NCI-H748 (cell line): ENCODE measurements around the gene SLC6A11.

Source experiments
- DNase-seq: peaks from one replicate; lab custom pipeline; 2025; ENCODE audit not compliant: unreplicated experiment; lab: John Stamatoyannopoulos, UW

Gene SLC6A11

DNA sequence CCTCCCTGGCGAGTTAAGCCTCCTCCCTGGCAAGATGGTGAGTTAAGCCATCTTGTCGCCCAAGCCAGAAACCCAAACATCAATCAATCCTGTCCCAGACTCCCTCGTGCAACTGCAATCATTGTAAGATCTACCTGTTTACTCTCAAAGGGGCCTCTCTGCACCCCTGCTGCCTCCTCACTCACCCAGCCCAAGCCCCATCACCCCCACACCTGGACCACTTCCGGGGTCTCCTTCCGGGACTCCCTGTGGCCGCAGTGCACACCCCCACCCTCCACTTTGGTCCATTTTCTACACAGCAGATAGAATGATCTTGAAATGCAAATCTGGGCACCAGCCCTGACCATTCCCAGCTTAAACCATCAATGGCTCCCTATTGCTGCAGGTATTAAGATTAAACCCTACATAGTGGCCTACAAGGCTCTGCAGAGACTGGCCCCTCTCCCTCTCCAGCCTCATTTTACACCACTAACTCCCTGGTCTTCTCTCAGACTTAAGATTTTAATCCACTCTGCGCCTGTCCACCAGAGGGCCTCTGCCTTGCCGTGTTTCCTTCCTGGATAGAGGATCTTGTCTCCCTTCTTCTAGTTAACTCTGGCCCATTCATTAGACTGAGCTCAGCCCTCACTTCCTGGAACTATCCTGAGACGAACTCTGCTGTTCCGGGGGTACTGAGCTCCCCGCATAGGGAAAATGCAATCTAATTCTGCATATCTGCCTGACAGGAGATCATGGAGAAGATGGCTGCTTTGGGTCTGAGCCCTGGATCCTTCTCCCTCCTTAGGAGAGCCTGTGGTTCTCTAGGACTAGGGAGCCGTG lies 134.7 kb downstream of the SLC6A11 start:
- DNase-seq, result no peak

DNA sequence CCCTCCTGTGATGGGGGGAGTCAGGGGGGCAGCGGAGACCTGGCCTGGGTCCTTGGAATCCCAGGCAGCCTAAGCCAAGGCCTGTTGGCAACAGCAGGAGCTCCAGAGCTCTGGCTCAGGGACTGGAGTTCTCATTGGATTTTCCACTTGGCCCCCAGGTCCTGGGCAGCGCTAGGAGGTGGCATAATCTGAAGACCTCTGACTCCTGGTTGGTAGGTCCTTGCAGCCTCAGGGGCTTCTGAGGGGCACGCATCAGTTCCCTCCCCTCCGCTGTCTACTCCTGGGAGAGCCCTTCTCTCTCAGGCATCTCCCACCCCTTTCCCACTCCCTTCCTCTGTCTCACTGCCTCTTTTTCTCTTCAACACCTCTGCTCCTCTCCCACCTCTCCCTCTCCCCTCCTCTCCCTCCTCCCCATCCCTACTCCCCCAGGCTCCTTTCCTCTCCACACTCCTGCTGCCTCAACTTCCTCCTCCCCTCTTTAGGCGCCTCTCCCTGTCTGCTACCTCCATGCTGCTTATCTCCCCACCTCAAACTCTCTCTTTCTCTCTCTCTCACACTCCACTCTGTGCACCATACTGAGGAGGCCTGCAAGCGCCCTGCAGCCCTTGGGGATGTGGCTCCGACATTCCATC lies 135.4 kb downstream of the SLC6A11 start:
- DNase-seq, result no peak

DNA sequence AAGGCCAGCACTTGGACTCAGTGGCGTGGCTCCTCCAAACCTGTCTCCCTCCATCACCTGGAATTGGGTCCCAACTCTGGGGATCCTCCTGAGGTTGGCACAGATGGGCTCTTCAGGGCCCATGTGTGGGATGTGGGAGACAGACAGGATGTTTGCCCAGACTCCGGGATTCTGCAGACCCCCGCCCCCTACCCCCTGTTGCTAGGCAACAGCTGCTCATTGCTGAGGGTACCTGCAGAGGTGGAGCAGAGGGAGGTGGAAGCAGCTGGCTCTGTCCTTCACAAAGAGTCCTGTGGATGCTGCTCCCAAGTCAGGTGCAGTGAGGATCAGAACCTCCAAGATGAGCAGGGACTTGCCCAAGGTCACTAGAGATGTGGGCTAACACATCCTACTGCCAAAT lies 136.5 kb downstream of the SLC6A11 start:
- peak; percentile 54 for DNase-seq

DNA sequence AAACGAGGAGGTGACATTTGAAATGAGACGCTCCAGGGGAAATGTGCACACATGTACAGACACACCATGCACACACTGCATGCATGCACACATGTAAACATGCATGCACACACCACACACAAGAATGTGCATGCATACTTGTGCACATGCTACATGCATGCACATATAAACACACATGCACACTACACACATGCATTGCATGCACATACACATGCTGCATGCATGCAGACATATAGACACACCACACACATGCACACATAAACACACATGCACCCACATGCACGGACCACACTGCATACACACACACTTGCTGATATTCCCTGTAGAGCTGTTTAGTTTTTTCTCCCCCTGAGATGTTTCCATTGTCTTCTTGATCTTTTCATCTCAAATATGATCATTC lies 138.7 kb downstream of the SLC6A11 start:
- DNase-seq, result no peak

DNA sequence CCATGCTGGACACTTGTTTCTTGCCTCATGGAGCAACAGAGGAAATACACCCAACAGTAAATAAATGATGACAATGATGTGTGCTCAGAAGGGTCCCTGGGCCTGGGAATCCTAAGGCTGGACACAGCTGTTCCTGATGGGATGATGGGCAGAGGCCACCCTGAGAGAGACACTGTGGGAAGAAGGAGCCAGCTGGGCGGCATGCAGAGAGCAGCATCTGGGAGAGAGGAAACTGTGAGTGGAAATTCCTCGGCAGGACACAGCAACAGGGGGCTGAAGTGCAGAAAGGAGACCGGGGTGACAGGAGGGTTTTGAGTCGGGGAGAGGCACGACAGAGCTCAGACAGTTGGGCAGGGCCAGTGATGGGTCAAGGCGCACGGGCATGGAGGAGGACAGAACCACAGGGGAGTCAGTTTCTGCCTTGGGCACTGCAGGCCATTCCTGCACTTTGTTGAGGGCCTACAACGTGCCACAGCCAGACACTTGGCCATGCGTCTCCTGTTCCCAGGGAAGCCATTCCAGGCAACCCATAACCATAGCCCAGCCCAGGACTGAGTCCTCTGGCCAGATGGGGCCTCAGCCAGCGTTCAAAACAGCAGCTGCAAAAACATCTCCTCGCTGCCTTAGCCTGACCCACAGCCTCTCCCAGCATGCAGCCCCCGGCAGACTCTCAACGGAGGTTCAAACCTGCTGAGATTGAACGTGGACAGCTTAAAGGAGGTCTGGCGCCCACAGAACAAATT lies 139.9 kb downstream of the SLC6A11 start:
- no peak for DNase-seq

DNA sequence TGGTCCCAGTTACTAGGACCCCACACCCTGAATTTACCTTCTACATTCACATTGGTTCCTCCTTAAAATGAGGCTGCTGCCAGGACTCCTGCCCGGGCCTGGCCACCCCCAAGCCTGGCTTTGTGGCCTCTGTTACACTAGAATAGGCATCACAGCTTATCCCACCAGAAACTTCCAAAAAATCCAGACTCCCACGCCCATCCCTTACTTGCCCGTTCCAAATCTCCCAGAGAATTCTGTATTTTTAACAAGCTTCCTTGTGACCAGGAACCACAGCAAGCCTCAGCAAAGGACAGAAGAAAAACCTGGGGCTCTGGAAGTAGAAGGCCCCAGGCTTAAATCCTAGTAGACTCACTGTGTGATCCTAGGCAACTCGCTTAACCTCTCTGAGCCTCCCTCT lies 140.5 kb downstream of the SLC6A11 start:
- DNase-seq, result no peak

DNA sequence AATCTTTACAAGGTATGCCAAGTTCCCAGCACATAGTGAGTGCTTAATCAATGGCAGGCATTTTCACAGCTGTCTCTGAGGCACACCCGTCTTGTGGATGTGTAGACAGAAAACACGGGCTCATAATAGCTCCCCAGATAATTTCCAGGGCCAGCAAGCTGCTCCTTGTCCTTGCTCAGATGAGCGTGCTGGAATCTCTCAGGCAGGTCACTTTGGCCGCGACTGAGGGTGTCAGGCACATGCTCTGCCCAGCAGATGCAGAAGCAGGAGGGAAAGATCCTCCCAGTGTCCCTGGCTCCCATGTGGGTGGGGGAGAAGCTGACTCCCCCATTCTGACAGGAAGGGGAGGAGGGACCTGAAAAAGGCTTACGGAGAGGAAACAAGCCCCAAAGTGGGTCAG lies 141.0 kb downstream of the SLC6A11 start:
- no peak for DNase-seq

DNA sequence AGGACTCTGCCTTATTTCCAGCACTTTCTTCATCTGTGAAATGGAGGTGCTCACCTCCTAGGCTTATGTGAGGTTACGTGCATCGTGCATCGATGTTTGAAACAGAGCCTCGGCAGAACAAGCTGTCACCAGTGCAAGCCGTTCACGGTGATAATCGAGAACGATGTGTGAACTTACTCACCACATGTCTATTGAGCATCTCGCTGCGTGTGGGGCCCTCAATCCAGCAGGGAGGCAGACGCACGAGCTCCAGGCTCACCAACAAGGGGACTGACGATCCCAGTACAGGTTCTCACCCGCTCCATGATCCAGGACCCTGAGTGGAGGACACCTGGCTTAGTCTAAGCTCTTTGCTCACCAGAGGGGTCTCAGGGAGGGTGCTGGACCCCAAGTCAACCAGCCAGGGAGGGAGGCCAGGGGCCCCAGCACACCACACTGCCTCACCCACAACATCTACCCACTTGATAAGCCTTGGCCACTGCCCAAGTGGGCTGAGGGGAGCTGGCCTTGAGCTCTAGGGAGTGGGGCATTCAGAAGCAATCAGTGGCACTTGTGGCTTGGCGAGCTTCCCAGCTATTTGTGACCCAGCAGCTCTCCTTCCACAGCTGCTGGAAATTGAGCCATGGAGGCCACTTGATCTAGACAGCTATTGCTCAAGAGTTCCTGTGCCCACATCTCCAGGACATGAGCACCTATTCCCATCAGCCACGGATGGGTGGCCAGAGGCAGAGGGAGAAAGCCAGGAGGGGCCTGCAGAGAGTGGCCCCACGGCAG lies 142.1 kb downstream of the SLC6A11 start:
- peak; percentile 15 for DNase-seq

DNA sequence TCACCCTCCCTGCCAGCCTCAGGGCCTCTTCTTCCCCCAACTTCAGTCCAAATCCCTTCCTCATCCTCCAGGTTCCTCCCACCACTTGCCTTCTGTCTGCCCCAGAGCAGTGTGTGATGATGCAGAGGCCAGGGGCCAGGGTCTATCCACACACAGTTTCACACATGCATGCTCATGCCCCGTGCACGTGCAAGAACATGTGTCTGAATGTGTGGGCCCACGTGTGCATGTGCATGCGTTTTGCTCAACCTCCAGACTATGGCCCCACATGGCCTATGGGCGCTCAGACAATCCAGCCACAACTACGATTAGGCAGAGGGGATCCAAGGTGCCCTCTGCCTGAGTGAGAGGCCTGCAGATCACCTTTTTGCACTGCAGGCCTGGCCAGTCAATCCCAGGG lies 144.2 kb downstream of the SLC6A11 start:
- no peak for DNase-seq

DNA sequence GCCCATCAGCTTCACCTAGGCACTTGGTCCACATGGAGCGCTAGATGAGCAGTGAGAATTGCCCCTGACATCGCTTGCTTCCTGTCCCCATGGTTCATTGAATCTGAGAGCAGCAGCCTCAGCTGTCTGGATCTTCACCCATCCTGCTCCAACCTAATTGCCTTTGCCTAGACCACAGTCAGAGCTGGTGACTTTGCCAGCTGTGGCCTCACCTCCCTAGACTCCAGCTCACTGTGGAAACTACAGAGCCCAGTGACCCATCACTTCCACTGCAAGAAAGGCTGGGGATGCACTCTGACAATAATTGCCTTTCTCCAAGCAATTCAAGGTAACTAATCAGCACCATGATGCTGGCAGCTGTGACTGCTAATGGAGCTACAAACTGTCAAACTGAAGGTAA lies 145.9 kb downstream of the SLC6A11 start:
- no peak for DNase-seq

DNA sequence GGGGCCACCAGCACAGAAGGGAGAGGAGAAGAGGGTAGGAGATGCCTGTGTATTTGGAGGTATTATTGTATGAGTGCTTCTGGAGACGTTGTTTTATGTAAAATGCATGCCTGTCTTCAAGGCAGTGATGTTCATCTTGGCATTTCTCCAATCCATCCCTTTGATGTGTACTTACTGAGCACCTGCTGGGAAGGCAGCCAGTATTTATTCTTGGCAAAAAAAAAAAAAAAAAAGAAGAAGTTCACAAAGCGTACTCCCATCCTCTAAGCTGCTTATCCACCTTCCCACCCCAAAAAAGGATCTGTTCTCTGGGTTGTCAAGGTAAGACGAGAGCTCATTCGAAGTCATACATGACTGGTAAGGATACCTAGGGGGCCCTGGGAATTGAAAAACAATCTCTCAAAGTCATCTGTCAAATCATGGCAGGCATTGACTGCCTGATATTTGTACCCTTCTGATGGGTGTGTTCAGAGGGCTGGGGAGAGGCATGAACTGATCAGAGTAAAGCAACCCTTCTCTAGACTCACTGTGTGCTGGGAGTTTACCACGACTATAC lies 146.5 kb downstream of the SLC6A11 start:
- DNase-seq, result peak; percentile 21

DNA sequence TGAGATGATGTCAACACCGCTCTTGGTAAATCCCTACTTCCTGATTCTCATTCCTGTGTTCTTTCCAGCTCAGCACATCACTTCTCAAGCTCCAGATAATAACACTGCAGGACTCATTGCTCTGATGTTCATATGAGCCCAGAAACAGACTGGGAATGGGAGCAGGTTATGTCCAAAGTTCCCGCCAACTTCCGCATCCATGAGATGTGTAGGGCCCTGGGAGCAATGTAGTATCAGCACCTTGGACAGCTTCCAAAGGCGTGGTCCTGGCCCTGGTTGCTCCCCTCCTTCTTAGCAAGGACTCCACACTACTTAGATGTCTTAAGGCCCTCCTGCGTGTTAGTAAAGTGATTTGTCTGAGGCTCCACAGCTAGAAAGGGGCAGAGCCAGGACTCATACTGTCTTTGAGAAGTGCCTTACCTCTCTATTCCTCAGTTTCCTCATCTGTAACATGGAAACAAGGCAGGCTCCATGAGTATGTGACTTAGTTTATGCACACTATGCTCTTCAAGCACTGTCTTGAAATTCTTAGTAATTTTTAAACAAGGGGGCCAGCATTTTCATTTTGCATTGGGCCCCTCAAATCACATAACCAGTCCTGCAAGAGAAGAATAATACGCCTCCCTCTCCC lies 148.6 kb downstream of the SLC6A11 start:
- no peak for DNase-seq

DNA sequence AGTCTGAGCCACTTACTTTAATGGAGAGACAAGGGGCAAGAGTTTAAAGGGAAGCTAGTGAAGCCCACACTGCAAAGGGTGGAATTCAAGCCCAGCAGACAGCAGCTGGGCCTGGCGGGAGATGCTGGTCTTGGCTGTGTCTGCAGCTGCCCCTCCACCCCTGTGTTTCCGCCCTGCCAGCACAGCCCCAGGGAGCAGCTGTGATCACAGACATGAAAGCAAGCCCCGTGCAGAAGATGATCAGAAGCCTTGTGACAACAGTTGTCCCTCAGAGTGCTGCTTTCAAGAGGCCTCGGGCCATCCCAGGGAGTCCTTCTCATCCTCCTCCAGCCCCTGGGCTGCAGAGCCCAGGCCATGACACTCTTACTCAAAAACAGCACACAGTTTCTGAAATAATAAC lies 152.4 kb downstream of the SLC6A11 start:
- DNase-seq, result peak; percentile 4

DNA sequence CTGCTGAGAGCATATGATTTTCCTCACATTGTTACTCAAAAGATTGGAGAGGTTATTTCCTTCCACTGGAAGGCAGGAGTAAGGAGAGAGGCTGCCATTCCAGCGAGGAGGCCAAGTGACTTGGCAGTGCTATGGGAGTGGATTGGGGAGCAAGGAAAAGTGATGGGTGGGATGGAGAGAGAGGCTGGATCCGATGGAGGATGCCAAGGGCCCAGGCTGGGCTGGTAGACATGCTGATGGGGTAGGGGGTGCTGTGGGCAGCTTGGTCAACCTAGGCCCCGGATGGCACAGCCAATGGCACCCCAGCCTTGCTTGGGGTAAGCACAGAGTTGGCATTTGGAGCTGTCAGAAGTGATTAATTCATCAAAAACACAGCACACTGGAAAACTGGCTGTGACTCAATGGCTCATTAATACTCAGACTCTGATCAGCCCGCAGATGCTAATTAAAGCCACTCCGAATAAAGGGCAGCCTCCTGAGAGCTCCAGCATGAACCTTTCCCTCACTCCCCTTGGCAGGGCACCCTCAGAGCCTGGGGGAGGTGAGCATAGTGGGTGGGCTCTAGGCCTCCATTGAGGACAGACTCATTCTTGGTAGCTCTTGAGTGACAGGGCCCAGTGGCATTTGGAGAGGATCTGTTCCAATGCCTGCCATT lies 154.4 kb downstream of the SLC6A11 start:
- DNase-seq, result no peak

DNA sequence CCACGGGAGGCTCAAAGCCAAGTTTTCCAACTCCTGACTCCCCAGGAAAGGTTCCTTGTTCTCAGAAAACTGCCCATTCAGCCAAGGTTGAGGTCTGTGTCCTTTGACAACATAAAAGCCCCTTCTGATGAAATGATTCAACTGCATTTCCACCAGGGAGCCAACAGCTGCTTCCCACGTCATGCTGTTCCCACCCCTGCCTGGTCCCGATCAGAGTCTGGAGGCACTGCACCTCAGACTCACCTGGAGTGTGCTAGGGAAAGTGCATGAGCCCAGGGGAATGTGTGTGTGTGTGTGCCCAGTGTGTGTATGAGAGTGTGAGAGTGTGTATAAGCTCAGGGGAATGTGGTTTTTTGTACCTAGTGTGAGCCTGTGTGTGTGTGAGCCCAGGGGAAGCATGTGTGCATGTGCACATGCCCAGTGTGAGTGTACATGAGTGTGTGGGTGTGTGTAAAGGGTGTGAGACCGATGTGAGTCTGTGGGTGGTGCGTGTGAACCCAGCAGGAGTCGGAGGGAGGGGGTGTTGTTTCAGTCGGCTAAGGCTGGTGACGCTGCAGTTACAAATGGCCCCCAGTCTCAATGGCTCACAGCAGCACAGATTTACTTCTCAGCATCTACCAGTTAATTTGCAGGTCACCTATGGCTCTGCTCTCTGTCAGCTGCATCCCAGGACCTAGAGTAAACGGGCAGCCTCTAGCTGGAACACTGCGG lies 156.2 kb downstream of the SLC6A11 start:
- no peak for DNase-seq

DNA sequence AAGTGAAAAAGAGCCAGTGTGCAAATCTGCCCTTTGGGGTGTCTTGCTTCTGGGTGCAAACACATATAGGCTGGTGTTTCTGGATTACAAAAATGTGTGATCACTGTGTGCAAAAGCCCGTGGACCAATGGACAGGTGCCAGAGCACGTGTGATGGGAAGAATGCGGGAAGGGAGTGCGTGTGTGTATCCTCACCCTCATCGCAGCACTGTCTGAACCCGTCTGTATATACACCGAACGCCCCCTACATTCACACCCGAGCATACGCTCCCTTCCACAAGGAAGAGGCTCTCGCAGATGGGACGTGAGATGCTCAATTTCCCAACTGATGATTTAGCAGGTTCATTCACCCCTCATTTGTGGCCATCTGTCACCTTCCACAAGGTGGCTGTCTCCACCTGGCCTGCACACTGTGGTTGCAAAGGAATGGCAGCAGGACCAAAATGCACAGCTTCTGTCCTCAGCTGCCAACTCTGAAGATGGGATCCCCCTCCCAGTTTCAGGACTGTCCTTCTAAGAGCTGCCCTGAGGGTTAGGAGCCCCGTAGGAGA lies 157.1 kb downstream of the SLC6A11 start:
- DNase-seq, result no peak

DNA sequence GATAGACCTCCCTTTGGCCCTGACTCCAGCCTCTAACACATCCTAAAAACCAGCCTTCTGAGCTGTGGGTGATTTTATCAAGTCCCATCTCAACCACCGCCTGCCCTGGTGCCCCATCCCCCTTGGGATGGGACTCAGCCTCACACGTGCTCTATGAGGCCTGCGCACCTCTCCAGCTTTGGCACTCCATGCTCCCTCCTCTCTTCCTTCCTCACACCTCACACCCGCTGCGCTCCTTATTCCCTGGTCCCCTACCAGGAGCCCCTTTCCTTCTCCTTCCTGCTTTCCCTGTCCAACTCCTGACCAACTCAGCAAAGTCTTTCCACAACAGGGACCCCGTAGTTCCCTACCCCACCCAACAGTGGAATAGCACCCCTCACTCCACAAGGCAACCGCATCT lies 158.1 kb downstream of the SLC6A11 start:
- no peak for DNase-seq

DNA sequence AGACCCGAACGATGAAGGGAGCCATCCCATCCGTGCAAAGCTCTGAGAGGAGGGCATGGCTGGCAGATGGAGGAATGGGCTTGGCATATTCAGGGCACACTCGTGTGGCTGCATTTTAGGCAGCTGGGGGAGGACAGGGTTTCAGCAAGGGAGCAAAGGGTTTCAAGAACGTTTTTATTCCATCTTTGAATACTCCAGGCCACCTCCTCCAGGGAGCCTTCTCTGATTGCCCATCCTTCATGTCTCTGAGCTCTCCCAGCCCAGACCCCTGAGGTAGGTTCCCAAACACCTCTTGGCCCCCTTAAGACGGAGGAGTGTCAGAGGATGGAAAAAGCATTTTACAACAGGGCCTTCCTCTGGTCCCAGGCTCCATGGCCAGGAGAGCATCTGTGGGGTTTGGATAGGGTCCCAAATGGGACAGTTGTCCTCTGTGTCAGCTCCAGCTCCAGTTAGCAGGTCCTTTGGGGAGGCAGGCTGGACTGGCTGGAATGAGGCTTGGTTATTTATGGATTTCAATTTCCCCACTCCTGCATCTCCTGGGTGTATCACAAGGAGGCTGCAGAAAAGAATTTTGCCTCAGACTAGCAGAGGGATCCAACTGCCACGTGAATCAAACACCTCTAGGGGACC lies 158.8 kb downstream of the SLC6A11 start:
- no peak for DNase-seq
